AG04449 (cell line): ENCODE results near the gene NHERF2.

Experiments used
- CTCF ChIA-PET: fragments of 350-600 bp; formaldehyde crosslinking; extraction: SDS; loops from one replicate; lab custom pipeline; 2021; ENCODE audit warnings: antibody characterized with exemption; lab: Yijun Ruan, JAX
- POLR2A ChIA-PET: fragments of 400-600, 350-600 bp; formaldehyde crosslinking; extraction: SDS; loops from one replicate; lab custom pipeline; 2020; ENCODE audit warnings: antibody characterized with exemption, inconsistent platforms; lab: Yijun Ruan, JAX
- DNase-seq: peaks from one replicate; pipeline ENCODE4 v3.0.0-alpha.2; 2010; ENCODE audit warnings: low read depth, low spot score
- H3K4me3 ChIP-seq: 2 replicates; pipeline ENCODE4 v1.5.1; 2011; ENCODE audit warnings: low read depth, mild to moderate bottlenecking, control low read depth, low read length
- CTCF ChIP-seq: IDR thresholded peaks from one replicate; pipeline ENCODE4 v1.5.1; 2011; ENCODE audit warnings: mild to moderate bottlenecking, moderate library complexity, low read length, control low read depth, inconsistent platforms; ENCODE audit not compliant: insufficient read depth; ENCODE audit errors: missing control alignments

NHERF2 gene

GRCh38 chr16:2087748-2088631, 61.3 kb downstream of the NHERF2 start:
- CTCF ChIA-PET: no interaction called here
- no peak for TF ChIP-seq CTCF
- no peak overlapping the region for H3K4me3 ChIP-seq
- POLR2A ChIA-PET: no interaction called here
- DNase-seq: no peak
